Osteocyte (in vitro differentiated cells): ENCODE data around the gene TTLL4. TPM values are rescaled to one million over a fixed set of nuclear protein-coding genes. Genes with fewer than 3 reads are reported as not detected.

Experiments
- DNase-seq: peaks from one replicate; pipeline ENCODE4 v3.0.0; 2021; ENCODE audit warnings: mixed read lengths; ENCODE audit not compliant: unreplicated experiment; ENCODE audit errors: extremely low spot score
- H3K27ac Mint-ChIP-seq: one replicate; pipeline ENCODE4 v1.8.0; 2021; ENCODE audit warnings: mild to moderate bottlenecking, mixed read lengths; ENCODE audit not compliant: unreplicated experiment
- H3K27me3 Mint-ChIP-seq: one replicate; pipeline ENCODE4 v1.8.0; 2021; ENCODE audit warnings: mixed read lengths; ENCODE audit not compliant: unreplicated experiment
- H3K36me3 Mint-ChIP-seq: one replicate; pipeline ENCODE4 v1.8.0; 2021; ENCODE audit warnings: mixed read lengths; ENCODE audit not compliant: unreplicated experiment
- H3K4me1 Mint-ChIP-seq: one replicate; pipeline ENCODE4 v1.8.0; 2021; ENCODE audit warnings: mixed read lengths; ENCODE audit not compliant: unreplicated experiment
- H3K4me3 Mint-ChIP-seq: one replicate; pipeline ENCODE4 v1.8.0; 2021; ENCODE audit warnings: mild to moderate bottlenecking, moderate library complexity, mixed read lengths; ENCODE audit not compliant: unreplicated experiment
- H3K9me3 Mint-ChIP-seq: one replicate; pipeline ENCODE4 v1.8.0; 2021; ENCODE audit warnings: mixed read lengths; ENCODE audit not compliant: unreplicated experiment
- CTCF ChIP-seq: fragments of 200-600 bp; sonication (generic); IDR thresholded peaks from 2 replicates; pipeline ENCODE4 v1.5.0; 2021; ENCODE audit warnings: antibody characterized with exemption, mild to moderate bottlenecking, moderate library complexity
- long read RNA-seq: library from polyadenylated mRNA; unstranded; transcript quantifications from one replicate; pipeline ENCODE4 v2.0.0, GENCODE V29; 2021
- total RNA-seq: library from RNA; stranded (reverse); gene quantifications from 2 replicates; pipeline ENCODE4 v1.2.1, GENCODE V29; 2021

TTLL4 gene, protein sequence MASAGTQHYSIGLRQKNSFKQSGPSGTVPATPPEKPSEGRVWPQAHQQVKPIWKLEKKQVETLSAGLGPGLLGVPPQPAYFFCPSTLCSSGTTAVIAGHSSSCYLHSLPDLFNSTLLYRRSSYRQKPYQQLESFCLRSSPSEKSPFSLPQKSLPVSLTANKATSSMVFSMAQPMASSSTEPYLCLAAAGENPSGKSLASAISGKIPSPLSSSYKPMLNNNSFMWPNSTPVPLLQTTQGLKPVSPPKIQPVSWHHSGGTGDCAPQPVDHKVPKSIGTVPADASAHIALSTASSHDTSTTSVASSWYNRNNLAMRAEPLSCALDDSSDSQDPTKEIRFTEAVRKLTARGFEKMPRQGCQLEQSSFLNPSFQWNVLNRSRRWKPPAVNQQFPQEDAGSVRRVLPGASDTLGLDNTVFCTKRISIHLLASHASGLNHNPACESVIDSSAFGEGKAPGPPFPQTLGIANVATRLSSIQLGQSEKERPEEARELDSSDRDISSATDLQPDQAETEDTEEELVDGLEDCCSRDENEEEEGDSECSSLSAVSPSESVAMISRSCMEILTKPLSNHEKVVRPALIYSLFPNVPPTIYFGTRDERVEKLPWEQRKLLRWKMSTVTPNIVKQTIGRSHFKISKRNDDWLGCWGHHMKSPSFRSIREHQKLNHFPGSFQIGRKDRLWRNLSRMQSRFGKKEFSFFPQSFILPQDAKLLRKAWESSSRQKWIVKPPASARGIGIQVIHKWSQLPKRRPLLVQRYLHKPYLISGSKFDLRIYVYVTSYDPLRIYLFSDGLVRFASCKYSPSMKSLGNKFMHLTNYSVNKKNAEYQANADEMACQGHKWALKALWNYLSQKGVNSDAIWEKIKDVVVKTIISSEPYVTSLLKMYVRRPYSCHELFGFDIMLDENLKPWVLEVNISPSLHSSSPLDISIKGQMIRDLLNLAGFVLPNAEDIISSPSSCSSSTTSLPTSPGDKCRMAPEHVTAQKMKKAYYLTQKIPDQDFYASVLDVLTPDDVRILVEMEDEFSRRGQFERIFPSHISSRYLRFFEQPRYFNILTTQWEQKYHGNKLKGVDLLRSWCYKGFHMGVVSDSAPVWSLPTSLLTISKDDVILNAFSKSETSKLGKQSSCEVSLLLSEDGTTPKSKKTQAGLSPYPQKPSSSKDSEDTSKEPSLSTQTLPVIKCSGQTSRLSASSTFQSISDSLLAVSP
- total RNA-seq, result 23.7 and 28.6 TPM in 2 replicates
- long read RNA-seq, full-length matches to known transcripts, result 6 of 19 reads
- long read RNA-seq, partial matches to known transcripts, result 6 of 19 reads
- long read RNA-seq, other reads (novel, unspliced or antisense), result 7 of 19 reads

DNA sequence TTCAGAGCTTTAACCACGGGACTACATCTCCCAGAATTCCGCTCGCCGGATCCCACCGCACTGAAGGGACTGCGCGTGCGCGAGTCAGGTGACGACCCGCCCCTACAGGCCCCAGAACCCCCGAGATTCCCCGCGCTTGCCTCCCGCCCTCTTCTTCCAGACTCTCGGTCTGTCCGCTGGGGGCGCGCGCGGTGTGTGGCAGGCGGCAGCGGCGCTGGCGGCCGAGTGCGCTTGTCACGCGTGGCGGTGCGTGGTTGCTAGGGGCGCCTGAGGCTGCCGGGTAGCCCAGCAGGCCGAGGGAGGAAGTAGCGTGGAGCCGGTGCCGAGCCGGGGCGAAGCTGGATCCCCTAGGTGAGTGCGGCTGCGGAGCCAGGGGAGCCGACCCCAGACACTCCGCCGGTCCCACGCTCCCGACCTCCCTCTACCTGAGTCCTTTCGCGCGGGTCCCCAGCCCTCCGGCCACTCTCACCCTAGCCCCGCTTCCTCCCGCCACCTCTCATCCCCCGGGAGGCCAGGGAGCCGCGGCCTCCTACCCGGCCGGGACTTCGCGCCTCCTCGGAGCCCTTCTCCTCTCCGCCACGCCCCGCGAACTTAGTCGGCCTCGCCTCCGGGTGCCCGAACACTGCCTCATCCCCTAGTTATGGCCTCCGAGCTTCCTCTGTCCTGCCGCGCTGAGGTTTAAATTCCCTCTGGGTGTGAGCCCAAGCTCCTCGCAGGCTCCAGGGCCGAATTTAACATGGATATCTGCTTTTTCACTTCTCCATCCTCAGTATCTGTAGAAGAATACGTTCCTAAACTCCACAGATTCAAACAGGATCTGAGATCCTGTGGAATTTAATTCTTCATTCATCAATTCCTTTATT, at the start of gene TTLL4:
Gene TTLL4 (plus strand): TSS at position 149 of the 863 bp plus-strand sequence. CDS start 26,842 bp downstream, outside the sequence.
- H3K4me1 Mint-ChIP-seq, result peaks cover 9% of the 10 kb centered on the region
- H3K27me3 Mint-ChIP-seq, result no peaks in the 10 kb centered on the region
- H3K36me3 Mint-ChIP-seq, result peaks cover 2% of the 10 kb centered on the region
- no peaks in the 10 kb centered on the region for H3K9me3 Mint-ChIP-seq
- peak within 1 kb of the TSS; percentile 95 for H3K27ac Mint-ChIP-seq
- peak within 1 kb of the TSS; percentile 97 for H3K4me3 Mint-ChIP-seq
- peak; percentile 93 for TF ChIP-seq CTCF
- peak; percentile 100 for DNase-seq

DNA sequence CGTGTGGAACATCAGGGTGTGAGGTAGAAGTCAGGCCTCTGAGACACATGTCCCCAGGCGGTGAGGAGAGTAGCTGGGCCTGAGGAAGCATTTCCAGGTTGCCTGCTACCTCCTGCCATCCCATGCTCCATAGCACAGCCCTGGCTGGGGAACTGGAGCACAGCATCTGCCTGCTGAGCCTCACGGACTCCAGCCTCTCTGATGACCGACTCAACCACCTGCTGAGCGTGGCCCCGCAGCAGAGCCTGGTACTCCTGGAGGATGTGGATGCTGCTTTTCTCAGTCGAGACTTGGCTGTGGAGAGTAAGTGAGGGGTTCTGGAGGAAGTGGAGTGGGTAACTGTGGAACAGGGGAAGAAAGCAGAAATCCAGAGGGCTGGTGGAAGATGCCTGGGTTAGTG, 48.3 kb upstream of the TTLL4 start:
- DNase-seq, result no peak
- no peaks in the 10 kb centered on the region for H3K9me3 Mint-ChIP-seq
- H3K36me3 Mint-ChIP-seq, result peaks cover 33% of the 10 kb centered on the region
- H3K27me3 Mint-ChIP-seq, result no peaks in the 10 kb centered on the region
- no peak for TF ChIP-seq CTCF
- peaks cover 24% of the 10 kb centered on the region for H3K4me1 Mint-ChIP-seq
- no peak overlapping the region for H3K27ac Mint-ChIP-seq
- H3K4me3 Mint-ChIP-seq, result no peak overlapping the region

- no peaks in the 10 kb centered on the region for H3K9me3 Mint-ChIP-seq
- H3K4me3 Mint-ChIP-seq, result no peak overlapping the region
- peaks cover 33% of the 10 kb centered on the region for H3K36me3 Mint-ChIP-seq
- H3K27me3 Mint-ChIP-seq, result no peaks in the 10 kb centered on the region
- no peak for DNase-seq
- no peak for TF ChIP-seq CTCF
- H3K27ac Mint-ChIP-seq, result no peak overlapping the region
- peaks cover 24% of the 10 kb centered on the region for H3K4me1 Mint-ChIP-seq
Measured at GRCh38 chr2:218662827-218663226, 47.8 kb upstream of the TTLL4 start.

DNA sequence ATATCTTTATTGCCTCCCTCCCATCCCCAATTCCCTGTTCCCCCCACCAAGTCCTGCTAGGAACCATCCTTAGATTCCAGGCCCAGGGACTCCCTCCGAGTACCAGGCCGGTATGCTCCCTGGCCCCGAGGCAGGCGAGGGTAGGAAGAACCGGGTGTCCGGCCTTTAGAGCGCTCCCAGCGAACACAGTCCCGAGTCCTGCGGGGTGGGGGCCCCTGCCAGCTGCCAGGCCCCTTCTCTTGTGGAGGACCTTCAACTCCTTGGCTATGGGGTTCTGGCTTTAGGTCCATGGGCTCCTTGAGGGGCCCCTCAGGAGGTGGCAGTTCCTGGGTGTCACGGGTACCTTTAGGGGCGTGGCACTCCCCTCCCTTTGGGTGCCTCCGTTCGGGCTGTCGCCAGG, 46.7 kb upstream of the TTLL4 start:
- no peak overlapping the region for H3K4me3 Mint-ChIP-seq
- no peak for TF ChIP-seq CTCF
- peaks cover 15% of the 10 kb centered on the region for H3K4me1 Mint-ChIP-seq
- peaks cover 34% of the 10 kb centered on the region for H3K36me3 Mint-ChIP-seq
- H3K27me3 Mint-ChIP-seq, result no peaks in the 10 kb centered on the region
- H3K27ac Mint-ChIP-seq, result no peak overlapping the region
- DNase-seq, result no peak
- H3K9me3 Mint-ChIP-seq, result no peaks in the 10 kb centered on the region
